HepG2 (cell line): ENCODE measurements around the gene B3GNT9. TPM values are rescaled to one million over a fixed set of nuclear protein-coding genes. Genes with fewer than 3 reads are reported as not detected.

ENCODE experiments used
- CTCF ChIP-seq: sonication (generic); formaldehyde crosslinking; IDR thresholded peaks from 2 replicates; pipeline ENCODE4 v1.5.0; 2020; ENCODE audit warnings: mild to moderate bottlenecking, missing genetic modification reagents, moderate library complexity
- DPF2 ChIP-seq: sonication (generic); formaldehyde crosslinking; IDR thresholded peaks from 2 replicates; pipeline ENCODE4 v1.4.0; 2020; ENCODE audit warnings: mild to moderate bottlenecking, low read depth, missing genetic modification reagents, borderline replicate concordance
- FOXJ3 ChIP-seq: sonication (generic); formaldehyde crosslinking; IDR thresholded peaks from 2 replicates; pipeline ENCODE4 v1.4.0; 2020; ENCODE audit warnings: missing genetic modification reagents, mild to moderate bottlenecking, borderline replicate concordance
- FOXO4 ChIP-seq: sonication (generic); formaldehyde crosslinking; conservative IDR thresholded peaks from 2 replicates; pipeline ENCODE4 v1.8.1; 2023; ENCODE audit warnings: missing genetic modification reagents
- FUBP1 ChIP-seq: sonication (generic); formaldehyde crosslinking; IDR thresholded peaks from 2 replicates; pipeline ENCODE4 v1.5.1; 2020; ENCODE audit warnings: missing genetic modification reagents, mild to moderate bottlenecking, borderline replicate concordance
- HDAC1 ChIP-seq: sonication (generic); formaldehyde crosslinking; IDR thresholded peaks from 2 replicates; pipeline ENCODE4 v1.5.1; 2020; ENCODE audit warnings: mild to moderate bottlenecking, missing genetic modification reagents
- NCOA1 ChIP-seq: sonication (generic); formaldehyde crosslinking; IDR thresholded peaks from 2 replicates; pipeline ENCODE4 v1.9.0; 2021; ENCODE audit warnings: missing genetic modification reagents
- NR2F6 ChIP-seq, 2 experiments: IDR thresholded peaks; 2 replicates each; pipeline ENCODE4 v1.6.1; 2016; ENCODE audit warnings: antibody characterized with exemption in 1 of 2, mild to moderate bottlenecking in 1 of 2
- NR3C1 ChIP-seq: sonication (generic); formaldehyde crosslinking; IDR thresholded peaks from 2 replicates; pipeline ENCODE4 v1.4.0; 2020; ENCODE audit warnings: missing genetic modification reagents
- RXRB ChIP-seq: IDR thresholded peaks from 2 replicates; pipeline ENCODE4 v1.6.1; 2016; ENCODE audit warnings: borderline replicate concordance, missing genetic modification reagents, missing compliant biosample characterization
- SAP130 ChIP-seq: IDR thresholded peaks from 2 replicates; pipeline ENCODE4 v1.6.1; 2016; ENCODE audit warnings: low read depth
- STAG1 ChIP-seq: sonication (generic); formaldehyde crosslinking; IDR thresholded peaks from 2 replicates; pipeline ENCODE4 v1.4.0; 2020; ENCODE audit warnings: missing genetic modification reagents
- ZBTB34 ChIP-seq: sonication (generic); formaldehyde crosslinking; IDR thresholded peaks from 2 replicates; pipeline ENCODE4 v1.8.0; 2022; ENCODE audit warnings: mild to moderate bottlenecking, missing genetic modification reagents
- ZFP37 ChIP-seq: sonication (generic); formaldehyde crosslinking; IDR thresholded peaks from 2 replicates; pipeline ENCODE4 v1.4.0; 2020; ENCODE audit warnings: missing genetic modification reagents, borderline replicate concordance
- ZKSCAN5 ChIP-seq: sonication (generic); formaldehyde crosslinking; IDR thresholded peaks from 2 replicates; pipeline ENCODE4 v1.5.1; 2020; ENCODE audit warnings: mild to moderate bottlenecking, missing genetic modification reagents
- ZNF335 ChIP-seq: sonication (generic); formaldehyde crosslinking; IDR thresholded peaks from 2 replicates; pipeline ENCODE4 v1.4.0; 2020; ENCODE audit warnings: missing genetic modification reagents
- ZNF724P ChIP-seq: sonication (generic); formaldehyde crosslinking; IDR thresholded peaks from 2 replicates; pipeline ENCODE4 v1.8.0; 2022; ENCODE audit warnings: missing genetic modification reagents, borderline replicate concordance
- polyA plus RNA-seq, 8 experiments: library from polyadenylated mRNA; depleted of rRNA in 3 of 8; stranded (reverse) in 7 of 8; unstranded in 1 of 8; fragments of >200 nt; fragmentation: Illumina TruSeq in 4 of 8; extraction: Trizol in 4 of 8; gene quantifications; 2 replicates each; pipeline versions ENCODE4 v1.2.1 to v1.2.3, GENCODE V29; 2011 to 2016; ENCODE audit warnings: low read depth in 4 of 8, missing spikeins in 1 of 8, mixed read lengths in 1 of 8; ENCODE audit not compliant: insufficient read depth in 1 of 8
- total RNA-seq, 5 experiments: library from RNA; depleted of rRNA; stranded (reverse); fragments of >200 nt; fragmentation: Illumina TruSeq; extraction: Trizol; gene quantifications; 2 replicates each; pipeline ENCODE4 v1.2.3, GENCODE V29; 2016; ENCODE audit warnings: low read depth in 1 of 5
- TF ChIP-seq, protein P1 (sequence below): sonication (generic); formaldehyde crosslinking; conservative IDR thresholded peaks from 2 replicates; pipeline ENCODE4 v1.4.0; 2020; ENCODE audit warnings: missing genetic modification reagents
- TF ChIP-seq, protein P2 (sequence below): sonication (generic); formaldehyde crosslinking; IDR thresholded peaks from 2 replicates; pipeline ENCODE4 v1.4.0; 2020; ENCODE audit warnings: mild to moderate bottlenecking, missing genetic modification reagents
- TF ChIP-seq, protein P3 (sequence below): IDR thresholded peaks from 2 replicates; pipeline ENCODE4 v1.6.1; 2016; ENCODE audit warnings: low read depth, borderline replicate concordance

The B3GNT9 gene
- total and polyA plus RNA-seq, 2 of the 13 experiments (the other 11 are each of a cell fraction or from before 2014, with no cell fraction given): 1.5 to 3.1 TPM

DNA sequence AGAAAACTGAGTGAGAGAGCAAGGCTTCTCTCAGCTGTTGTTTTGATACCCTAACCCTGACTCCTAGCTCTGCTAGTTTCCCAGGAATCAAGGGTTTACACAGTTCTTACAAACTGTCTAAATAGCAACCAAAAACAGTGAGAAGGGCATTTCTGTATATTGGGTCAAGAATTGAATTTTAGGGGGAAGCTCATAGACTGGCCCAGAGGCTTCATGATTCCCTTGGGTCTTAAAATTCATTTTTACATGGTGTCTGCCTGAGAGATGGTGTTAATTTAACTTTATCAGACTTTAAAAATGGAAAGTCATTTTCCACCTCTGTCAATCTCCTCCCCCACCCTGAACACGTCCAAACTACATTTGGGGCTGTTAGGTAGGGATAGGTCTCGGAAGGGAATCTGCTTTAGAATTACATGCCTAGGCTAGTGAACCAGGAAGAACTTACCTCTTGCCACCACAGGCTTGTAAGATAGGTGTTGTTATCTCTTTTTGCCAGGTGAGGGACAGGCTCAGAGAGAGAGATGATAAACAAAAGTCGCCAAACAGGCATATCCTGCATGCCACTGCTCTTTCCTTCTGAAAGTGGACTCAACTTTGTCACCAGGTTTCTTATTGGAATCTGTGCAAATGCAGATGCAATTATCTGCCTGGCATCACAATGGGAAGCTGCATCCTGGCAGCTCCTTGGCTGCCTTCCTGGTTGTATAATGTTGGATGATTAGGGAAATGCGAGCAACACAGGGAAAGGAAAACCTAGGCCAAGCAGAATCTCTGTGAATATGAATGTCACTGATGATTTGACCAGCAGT, 38.0 kb downstream of the B3GNT9 start (continued):
- TF ChIP-seq CTCF (peak; percentile 29), ZKSCAN5 (CRISPR knock-in tag) (no peak), ZNF335 (CRISPR knock-in tag) (0 out of 2 replicates have a peak, but pooled peaks have one; percentile 60), FOXJ3 (CRISPR knock-in tag) (no peak), NR2F6 (IDR thresholded peaks at IDR 0.05) (no peak), NR2F6 (CRISPR knock-in tag; IDR thresholded peaks at IDR 0.05) (peak; percentile 26; the same call in 1 of the 2 replicates), NCOA1 (CRISPR knock-in tag) (0 out of 2 replicates have a peak, but pooled peaks have one; percentile 42), DPF2 (CRISPR knock-in tag) (0 out of 2 replicates have a peak, but pooled peaks have one; percentile 15), ZBTB34 (CRISPR knock-in tag) (peak; percentile 67; the same call in 1 of the 2 replicates), FUBP1 (no peak), HDAC1 (CRISPR knock-in tag) (0 out of 2 replicates have a peak, but pooled peaks have one; percentile 38), STAG1 (CRISPR knock-in tag) (no peak), SAP130 (peak; percentile 66), FOXO4 (CRISPR knock-in tag) (no peak), ZFP37 (CRISPR knock-in tag) (no peak), RXRB (CRISPR knock-in tag) (0 out of 2 replicates have a peak, but pooled peaks have one; percentile 6), ZNF724P (peak; percentile 54; the same call in 1 of the 2 replicates), NR3C1 (CRISPR knock-in tag) (no peak)
- TF ChIP-seq, protein P1, sequence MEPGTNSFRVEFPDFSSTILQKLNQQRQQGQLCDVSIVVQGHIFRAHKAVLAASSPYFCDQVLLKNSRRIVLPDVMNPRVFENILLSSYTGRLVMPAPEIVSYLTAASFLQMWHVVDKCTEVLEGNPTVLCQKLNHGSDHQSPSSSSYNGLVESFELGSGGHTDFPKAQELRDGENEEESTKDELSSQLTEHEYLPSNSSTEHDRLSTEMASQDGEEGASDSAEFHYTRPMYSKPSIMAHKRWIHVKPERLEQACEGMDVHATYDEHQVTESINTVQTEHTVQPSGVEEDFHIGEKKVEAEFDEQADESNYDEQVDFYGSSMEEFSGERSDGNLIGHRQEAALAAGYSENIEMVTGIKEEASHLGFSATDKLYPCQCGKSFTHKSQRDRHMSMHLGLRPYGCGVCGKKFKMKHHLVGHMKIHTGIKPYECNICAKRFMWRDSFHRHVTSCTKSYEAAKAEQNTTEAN: 0 out of 2 replicates have a peak, but pooled peaks have one; percentile 36
- TF ChIP-seq, protein P2, sequence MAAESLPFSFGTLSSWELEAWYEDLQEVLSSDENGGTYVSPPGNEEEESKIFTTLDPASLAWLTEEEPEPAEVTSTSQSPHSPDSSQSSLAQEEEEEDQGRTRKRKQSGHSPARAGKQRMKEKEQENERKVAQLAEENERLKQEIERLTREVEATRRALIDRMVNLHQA (CRISPR knock-in tag): no peak
- TF ChIP-seq, protein P3, sequence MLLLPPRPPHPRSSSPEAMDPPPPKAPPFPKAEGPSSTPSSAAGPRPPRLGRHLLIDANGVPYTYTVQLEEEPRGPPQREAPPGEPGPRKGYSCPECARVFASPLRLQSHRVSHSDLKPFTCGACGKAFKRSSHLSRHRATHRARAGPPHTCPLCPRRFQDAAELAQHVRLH (CRISPR knock-in tag): 0 out of 2 replicates have a peak, but pooled peaks have one; percentile 31
